ENCODE results near the gene SCYGR8. TPM values are rescaled to one million over a fixed set of nuclear protein-coding genes. Genes with fewer than 3 reads are reported as not detected.

SCYGR8 gene
- total RNA-seq, 1 experiment from 2014 or later, result not detected

GRCh38 chr2:227766373-227766883 lies 20.7 kb downstream of the SCYGR8 start:
- H3K9me2 ChIP-seq (ENCODE audit: insufficient read depth), result no peaks in the 10 kb centered on the region
- no peak overlapping the region for H3K27ac ChIP-seq (ENCODE audit: low read depth, low read length)
- H3K4me1 ChIP-seq (ENCODE audit: control insufficient read depth in 1 of 2, insufficient read depth in 2 of 2, low read length in 2 of 2), result peaks cover 0 to 6% of the 10 kb centered on the region in 2 experiments; a peak in 1 of 4 replicates
- intact Hi-C loops (cut with micrococcal nuclease), result loop anchor here (1.0 to 10.0 kb wide), 5 partner anchors 108 to 636 kb away; no protein-coding TSS in a partner anchor
- peak overlapping the region; percentile 57 for H2AFZ ChIP-seq (ENCODE audit: low read depth, low read length, poor library complexity, severe bottlenecking)
- POLR2A ChIA-PET, result interaction anchor here (1.4 kb wide), 1 partner anchor 108 kb away, joined by 11 read pairs; no protein-coding TSS in a partner anchor
- RAD21 ChIA-PET (ENCODE audit: low non-redundant PET in 1 of 2, low total read pairs in 2 of 2, uncharacterized antibody in 2 of 2, unreplicated experiment in 2 of 2), result interaction anchor here (0.7 to 2.4 kb wide), 6 partner anchors 26 to 528 kb away, joined by 3 to 22 read pairs (median 6); no protein-coding TSS in a partner anchor
- BruUV-seq (replicated peaks), result no TSS peak
- H3K4me3 ChIP-seq (replicated peaks in 1 of 2; ENCODE audit: low read depth in 1 of 2, low read length in 2 of 2), result no peak overlapping the region
- no peaks in the 10 kb centered on the region for H3K9me3 ChIP-seq (ENCODE audit: control insufficient read depth in 1 of 2, insufficient read depth in 1 of 2, low read depth in 1 of 2, low read length in 2 of 2)
- H3K79me2 ChIP-seq (ENCODE audit: insufficient read depth, low read length), result no peaks in the 10 kb centered on the region
- CTCF ChIA-PET, result interaction anchor here (0.6 to 3.9 kb wide), 19 partner anchors 8 to 636 kb away, joined by 3 to 72 read pairs (median 5); no protein-coding TSS in a partner anchor
- H3K36me3 ChIP-seq (ENCODE audit: control insufficient read depth in 1 of 2, insufficient read depth in 2 of 2, low read length in 2 of 2), result no peaks in the 10 kb centered on the region
- no peaks in the 10 kb centered on the region for H4K20me1 ChIP-seq (ENCODE audit: insufficient read depth)
- peak overlapping the region; percentile 0; the same call in 1 of the 2 replicates for H3K4me2 ChIP-seq (ENCODE audit: low read length)
- H3K27me3 ChIP-seq (ENCODE audit: insufficient read depth, low read length), result no peaks in the 10 kb centered on the region
- ATAC-seq, result peak; percentile 99
- no peak overlapping the region for H3K9ac ChIP-seq (ENCODE audit: low read length)
- peak; percentile 63 for DNase-seq (ENCODE audit: low read depth, low spot score)
- TF ChIP-seq ZNF274 (IDR thresholded peaks at IDR 0.05; ENCODE audit: low read depth, low read length), result no peak
- peak; percentile 78 to 93 (median 90); a peak in 5 of 6 replicates for TF ChIP-seq CTCF (IDR thresholded peaks at IDR 0.05 in 2 of 3, conservative IDR thresholded peaks at IDR 0.05 in 1 of 3; ENCODE audit: borderline replicate concordance in 1 of 3, insufficient read depth in 1 of 3, low read depth in 2 of 3, low read length in 2 of 3)
- peak; percentile 98 for TF ChIP-seq RAD21 (IDR thresholded peaks at IDR 0.05; ENCODE audit: low read depth)
- peak; percentile 62 for TF ChIP-seq CBX3 (IDR thresholded peaks at IDR 0.05; ENCODE audit: low read depth)
- TF ChIP-seq YY1 (IDR thresholded peaks at IDR 0.05; ENCODE audit: extremely low read depth, insufficient replicate concordance, low read depth, low read length), result peak; percentile 66

GRCh38 chr2:227767830-227768229 lies 22.1 kb downstream of the SCYGR8 start:
- no TSS peak for BruUV-seq (replicated peaks)
- H3K4me3 ChIP-seq (replicated peaks in 1 of 2; ENCODE audit: low read depth in 1 of 2, low read length in 2 of 2), result no peak overlapping the region
- no peak overlapping the region for H2AFZ ChIP-seq (ENCODE audit: low read depth, low read length, poor library complexity, severe bottlenecking)
- RAD21 ChIA-PET (ENCODE audit: low non-redundant PET in 1 of 2, low total read pairs in 2 of 2, uncharacterized antibody in 2 of 2, unreplicated experiment in 2 of 2), result no interaction called here
- CTCF ChIA-PET, result interaction anchor here (2.9 to 3.9 kb wide), 2 partner anchors 109 to 361 kb away, joined by 33 to 72 read pairs; no protein-coding TSS in a partner anchor
- H3K27me3 ChIP-seq (ENCODE audit: insufficient read depth, low read length), result no peaks in the 10 kb centered on the region
- H3K9me3 ChIP-seq (ENCODE audit: control insufficient read depth in 1 of 2, insufficient read depth in 1 of 2, low read depth in 1 of 2, low read length in 2 of 2), result no peaks in the 10 kb centered on the region
- H3K9ac ChIP-seq (ENCODE audit: low read length), result no peak overlapping the region
- DNase-seq (ENCODE audit: low read depth, low spot score) (no peak), ATAC-seq (no peak)
- no peak overlapping the region for H3K4me2 ChIP-seq (ENCODE audit: low read length)
- no peaks in the 10 kb centered on the region for H3K36me3 ChIP-seq (ENCODE audit: control insufficient read depth in 1 of 2, insufficient read depth in 2 of 2, low read length in 2 of 2)
- peaks cover 0 to 6% of the 10 kb centered on the region in 2 experiments; a peak in 1 of 4 replicates for H3K4me1 ChIP-seq (ENCODE audit: control insufficient read depth in 1 of 2, insufficient read depth in 2 of 2, low read length in 2 of 2)
- H3K27ac ChIP-seq (ENCODE audit: low read depth, low read length), result no peak overlapping the region
- POLR2A ChIA-PET, result no interaction called here
- no peaks in the 10 kb centered on the region for H3K9me2 ChIP-seq (ENCODE audit: insufficient read depth)
- intact Hi-C loops (cut with micrococcal nuclease), result loop anchor here (2.0 to 10.0 kb wide), 2 partner anchors 287 to 523 kb away; no protein-coding TSS in a partner anchor
- no peaks in the 10 kb centered on the region for H4K20me1 ChIP-seq (ENCODE audit: insufficient read depth)
- no peaks in the 10 kb centered on the region for H3K79me2 ChIP-seq (ENCODE audit: insufficient read depth, low read length)
- TF ChIP-seq SIN3A (IDR thresholded peaks at IDR 0.05; ENCODE audit: low read depth), result no peak
- TF ChIP-seq EGR1 (IDR thresholded peaks at IDR 0.05; ENCODE audit: low read depth), result no peak
- no peak for TF ChIP-seq FOSL1 (IDR thresholded peaks at IDR 0.05; ENCODE audit: low read depth)
- no peak for TF ChIP-seq CBX3 (IDR thresholded peaks at IDR 0.05; ENCODE audit: low read depth)
- no peak for TF ChIP-seq ZBTB33 (IDR thresholded peaks at IDR 0.05; ENCODE audit: extremely low read depth, insufficient replicate concordance, low read length)
- TF ChIP-seq POLR2AphosphoS5 (IDR thresholded peaks at IDR 0.05; ENCODE audit: low read depth, low read length), result no peak
- no peak for TF ChIP-seq SRF (IDR thresholded peaks at IDR 0.05; ENCODE audit: low read depth)
- TF ChIP-seq RAD21 (IDR thresholded peaks at IDR 0.05; ENCODE audit: low read depth), result no peak
- TF ChIP-seq JUND (IDR thresholded peaks at IDR 0.05), result no peak

Data from HCT116 (cell line).